ENCODE data around the gene ZC2HC1B.

Gene ZC2HC1B

DNA sequence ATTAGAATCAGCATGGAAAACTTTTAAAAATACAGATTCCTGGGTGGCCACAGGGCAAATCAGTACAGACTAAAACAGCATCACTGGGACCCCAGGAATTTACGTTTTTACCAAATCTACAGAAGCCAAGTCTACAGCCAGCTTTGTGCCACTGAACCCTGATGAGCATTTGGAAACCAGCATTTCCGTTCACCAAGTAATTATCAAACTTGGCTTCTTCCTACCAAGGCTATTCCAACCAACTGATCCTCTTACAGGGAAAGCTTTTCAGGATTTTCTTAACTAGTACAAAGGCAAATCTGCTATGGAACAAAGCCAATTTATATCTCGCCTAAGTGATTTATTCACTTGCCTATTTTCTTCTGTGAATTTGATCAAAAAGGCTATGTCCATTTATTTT is 96.8 kb downstream of the ZC2HC1B start:
- in situ Hi-C loops (cut with HindIII; ENCODE audit: low sequenced_read_pairs) = no loop called here

DNA sequence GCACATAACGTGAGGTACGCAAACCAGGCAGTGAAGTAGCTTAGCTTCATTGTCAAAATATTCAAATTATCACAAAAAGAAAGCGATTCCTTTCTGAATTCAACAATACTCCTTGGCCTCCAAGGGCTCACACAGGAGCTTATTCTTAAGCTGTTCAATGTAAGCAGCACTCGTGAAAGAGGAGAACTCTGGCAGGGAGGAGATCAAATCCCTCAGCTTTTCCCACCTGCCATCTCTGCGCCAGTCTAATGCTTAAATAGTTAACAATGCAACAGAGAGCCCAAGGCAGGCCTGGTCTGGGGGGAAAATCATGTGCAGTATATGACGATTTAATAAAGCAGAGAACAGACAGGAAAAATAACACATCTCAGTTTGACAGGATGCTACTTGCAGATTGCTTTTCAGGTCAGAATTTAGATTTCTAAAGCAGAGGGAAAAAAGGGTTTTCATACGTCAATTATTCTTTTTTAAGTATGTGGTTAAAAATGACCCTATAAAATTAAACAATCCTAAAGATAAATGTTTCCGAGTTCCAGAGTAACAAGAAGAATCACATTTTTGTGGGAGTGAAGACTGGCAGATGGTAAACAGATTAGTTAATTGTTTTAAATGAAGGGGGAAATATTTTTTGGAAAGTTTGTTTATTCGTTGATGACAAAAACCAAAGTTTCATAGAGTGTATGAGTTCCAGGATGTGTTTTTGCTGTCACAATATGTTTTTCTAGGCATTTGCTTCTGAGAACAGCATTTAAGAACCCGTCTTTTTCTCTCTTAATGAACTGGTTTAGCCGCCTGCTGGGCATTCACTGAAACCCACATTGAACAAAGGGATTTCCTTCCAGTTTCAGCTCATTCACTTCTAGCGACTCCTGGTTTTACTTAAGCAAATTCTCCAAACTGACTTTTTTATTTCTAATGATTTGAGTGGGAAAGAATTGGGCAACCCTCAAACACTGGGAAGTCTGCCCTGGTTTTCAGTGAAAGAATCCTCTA is 97.9 kb downstream of the ZC2HC1B start:
- in situ Hi-C loops (cut with HindIII; ENCODE audit: low sequenced_read_pairs) = no loop called here

DNA sequence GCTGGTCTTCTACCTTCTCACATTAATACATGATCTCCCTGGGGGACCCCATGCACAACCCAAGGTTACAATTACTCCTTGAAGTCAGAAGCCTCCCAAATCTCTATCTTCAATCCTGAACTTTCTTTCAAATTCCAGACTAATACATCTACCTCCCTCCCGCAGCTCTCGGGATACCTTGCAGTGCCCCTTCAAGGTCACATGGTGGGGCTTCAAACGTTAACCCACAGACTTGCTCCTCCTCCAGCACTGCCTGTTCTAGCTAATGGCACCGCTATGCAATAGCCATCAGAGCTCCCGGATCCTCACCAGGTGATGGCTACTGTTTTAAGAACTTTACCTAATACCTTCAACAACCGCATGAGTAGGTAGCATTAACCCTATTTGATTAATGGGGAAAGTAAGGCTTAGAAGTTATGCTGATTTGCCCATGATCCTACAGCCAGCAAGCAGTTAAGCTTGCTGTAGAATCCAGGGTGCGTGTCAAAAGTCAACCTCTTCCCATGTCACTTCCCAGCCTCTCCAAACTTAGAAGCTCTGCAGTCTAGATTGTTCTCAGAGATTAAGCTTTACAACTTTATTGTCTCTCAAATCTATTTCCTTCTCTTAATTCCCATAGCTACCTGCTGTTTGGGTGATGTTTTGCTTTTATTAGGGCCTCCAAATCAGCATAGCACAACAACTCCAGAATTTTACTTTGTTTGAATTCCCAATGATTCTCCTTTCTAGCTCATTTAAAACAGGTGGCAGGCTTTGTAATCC is 99.1 kb downstream of the ZC2HC1B start:
- in situ Hi-C loops (cut with HindIII; ENCODE audit: low sequenced_read_pairs) = no loop called here

DNA sequence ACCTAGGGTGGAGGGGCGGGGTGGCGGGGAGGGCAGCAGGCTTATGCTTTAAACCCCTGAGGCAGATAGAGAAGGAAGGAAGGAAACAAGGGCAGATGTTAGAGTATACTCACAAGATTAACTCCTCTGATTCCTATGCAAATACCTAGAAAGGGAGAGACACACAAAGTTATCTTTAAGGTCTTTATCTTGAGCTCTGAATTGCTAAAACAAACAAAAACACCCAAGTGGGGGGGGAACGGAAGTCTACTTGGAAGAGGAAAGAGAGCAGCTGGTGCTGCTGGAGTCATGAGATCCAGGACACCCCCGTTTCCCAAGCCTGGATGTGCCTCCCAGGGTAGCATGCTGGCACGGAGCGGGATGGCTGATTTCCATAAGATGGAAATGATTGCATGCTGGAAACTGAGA is 100.4 kb downstream of the ZC2HC1B start:
- in situ Hi-C loops (cut with HindIII; ENCODE audit: low sequenced_read_pairs) = no loop called here

DNA sequence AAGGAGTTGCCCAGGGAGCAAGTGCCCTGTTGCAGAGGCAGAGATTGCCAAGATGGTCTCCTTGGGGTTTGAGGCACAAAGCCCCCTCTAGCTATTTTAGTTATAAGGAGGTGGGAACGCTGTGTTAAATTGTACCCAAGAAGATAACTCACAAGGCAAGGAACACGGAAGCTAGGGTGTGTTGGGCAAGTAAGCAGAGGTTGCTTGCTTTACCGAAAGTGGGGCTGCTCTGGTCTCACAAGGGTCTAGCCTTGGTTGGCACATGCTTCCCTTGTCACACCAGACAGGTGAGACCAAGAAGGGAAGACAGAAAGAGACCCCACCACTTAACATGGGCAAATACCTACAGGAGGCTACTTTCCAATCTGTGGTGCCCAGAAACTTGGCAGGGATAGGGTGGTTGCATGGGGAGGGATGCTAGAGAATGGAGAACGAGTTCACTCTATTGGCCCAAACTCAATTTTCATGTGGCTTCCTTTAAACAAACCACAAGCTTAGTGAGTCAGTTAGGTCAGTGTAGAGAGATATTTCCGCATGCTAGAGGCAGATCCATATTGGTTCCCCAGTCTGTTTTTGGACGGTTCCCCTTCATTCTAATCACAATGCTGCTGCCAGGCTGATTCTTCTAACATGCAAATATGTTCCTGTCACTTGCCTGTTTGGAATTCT is 101.4 kb downstream of the ZC2HC1B start:
- in situ Hi-C loops (cut with HindIII; ENCODE audit: low sequenced_read_pairs) = no loop called here

DNA sequence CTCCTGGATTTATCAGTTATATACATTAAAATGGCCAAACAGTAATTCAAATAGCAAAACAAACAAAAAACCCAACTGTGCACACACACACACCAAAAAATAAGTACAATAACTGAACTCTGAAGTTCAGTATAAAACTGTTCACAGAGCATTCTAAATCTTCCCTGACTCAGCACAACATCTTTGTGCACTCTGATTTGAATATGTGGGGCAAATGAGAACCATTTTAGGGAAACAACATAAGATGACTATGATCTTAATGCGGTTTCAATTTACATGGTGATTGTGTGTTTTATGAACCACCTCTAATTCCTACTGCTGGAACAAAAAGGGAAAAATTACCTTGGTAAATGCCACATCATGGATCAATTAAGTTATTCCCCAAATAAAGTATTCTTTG is 102.0 kb downstream of the ZC2HC1B start:
- in situ Hi-C loops (cut with HindIII; ENCODE audit: low sequenced_read_pairs) = no loop called here

DNA sequence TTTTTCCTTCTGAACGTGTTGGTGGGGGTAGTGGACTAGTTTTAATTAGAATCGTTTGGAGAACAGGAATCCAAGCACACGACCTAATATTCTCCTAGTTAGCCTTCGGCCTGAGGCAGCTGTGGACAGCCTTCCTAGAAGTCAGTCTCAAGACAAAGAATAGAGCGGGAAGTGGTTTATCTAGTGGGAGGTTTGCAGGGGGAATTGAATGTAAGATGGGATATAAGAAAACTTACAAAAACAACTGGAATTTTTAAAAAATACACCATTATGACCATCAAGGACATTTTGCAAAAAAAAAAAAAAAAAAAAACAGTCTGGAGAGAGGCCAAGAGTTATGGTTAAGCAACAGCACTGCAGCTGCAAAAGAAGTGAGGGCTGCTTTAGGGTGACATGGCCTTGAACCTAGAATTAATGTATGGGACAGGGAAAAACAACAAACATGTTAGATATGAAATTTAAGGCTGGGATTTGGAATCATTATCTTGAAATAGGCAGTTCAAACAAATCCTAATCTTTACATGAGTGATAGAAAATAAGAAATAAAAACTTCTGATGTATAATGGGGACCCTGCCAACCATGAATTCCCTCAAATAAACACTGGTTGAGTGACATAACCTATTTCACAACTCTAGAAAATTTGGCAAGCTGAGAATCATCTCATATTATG is 103.6 kb downstream of the ZC2HC1B start:
- in situ Hi-C loops (cut with HindIII; ENCODE audit: low sequenced_read_pairs) = no loop called here

DNA sequence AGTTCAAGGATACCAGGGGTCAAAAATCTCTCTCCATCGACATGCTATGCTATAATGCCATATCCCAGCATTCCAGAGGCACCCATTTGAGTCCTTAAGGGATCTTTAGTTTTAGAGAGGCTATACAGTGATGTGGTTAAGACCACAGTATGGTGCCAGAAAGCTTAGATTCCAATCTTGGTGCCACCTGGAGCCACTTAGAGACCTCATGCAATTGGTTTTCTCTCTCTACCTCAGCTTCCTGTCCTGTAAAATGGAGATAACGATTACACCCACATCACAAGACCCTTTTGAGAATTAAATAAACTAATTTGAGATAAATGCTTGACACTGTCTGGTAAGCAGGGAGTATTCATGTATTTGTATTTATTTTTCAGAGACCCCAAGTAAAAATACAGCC is 104.8 kb downstream of the ZC2HC1B start:
- in situ Hi-C loops (cut with HindIII; ENCODE audit: low sequenced_read_pairs) = no loop called here

DNA sequence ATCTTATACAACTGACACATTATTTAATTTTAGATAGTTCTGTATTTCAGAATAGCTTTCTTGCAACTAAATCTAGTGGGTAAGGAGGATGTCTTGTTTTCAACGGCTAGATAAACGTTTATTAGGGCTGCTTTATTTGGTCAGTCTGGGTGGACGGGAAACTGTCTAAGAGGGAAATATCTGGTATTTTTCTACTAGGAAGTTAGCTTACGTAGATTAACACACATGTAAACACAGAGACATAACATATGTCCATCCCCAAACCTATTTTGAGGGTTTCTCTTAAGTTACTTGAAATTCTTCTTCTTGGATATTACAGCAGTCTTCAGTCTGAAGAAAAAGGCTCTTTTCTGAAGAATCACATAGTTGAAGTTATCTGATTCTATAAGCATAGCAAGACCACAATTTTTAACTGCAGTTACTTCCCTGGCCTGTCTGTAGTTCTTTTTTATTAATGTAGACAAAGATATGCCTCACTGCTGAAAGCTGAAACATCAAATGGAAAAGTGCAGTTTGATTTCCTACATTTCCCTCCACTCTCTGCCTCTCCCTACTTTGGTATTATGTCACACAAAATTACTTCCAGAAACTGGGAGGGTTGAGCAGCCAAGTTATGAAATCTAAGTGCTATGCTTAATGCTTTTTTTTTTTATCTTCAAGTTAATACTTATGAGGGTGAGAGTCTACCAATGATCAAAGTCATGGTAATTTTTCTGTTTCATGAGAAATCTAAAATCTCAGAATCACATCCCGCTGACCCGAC is 106.4 kb downstream of the ZC2HC1B start:
- in situ Hi-C loops (cut with HindIII; ENCODE audit: low sequenced_read_pairs) = no loop called here

DNA sequence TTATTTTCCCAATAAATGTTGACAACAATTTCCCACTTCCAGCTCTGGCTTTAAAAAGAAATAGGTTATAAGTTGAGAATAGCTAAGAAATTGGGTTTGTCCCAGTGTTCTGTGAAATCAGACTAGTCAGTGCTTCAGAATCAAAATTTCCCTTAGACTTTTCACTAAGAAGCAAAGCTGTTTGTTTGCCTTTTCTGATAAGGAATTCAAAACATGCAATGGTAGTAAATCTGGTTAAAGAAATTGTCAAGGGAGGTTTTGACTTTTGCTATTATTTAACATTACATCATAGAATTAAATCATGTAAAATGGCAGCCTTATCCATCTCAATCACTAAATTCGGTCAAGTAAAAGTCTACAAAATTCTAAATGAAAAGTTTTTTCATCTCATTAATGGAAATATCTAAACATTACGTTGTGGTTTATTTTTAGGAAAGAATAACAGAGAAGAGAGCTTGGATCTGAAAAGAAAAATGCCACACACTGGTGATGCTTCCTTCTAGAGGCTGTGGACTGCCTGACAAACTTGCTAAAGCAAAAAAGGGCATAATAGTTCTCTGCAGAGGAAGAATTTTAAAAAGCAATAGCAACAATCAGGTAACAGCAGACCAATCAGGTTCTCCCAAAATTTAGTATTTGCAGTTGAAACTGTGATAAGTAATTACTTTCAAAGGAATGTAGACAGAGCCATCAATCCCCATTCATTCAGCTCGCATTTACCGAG is 107.4 kb downstream of the ZC2HC1B start:
- in situ Hi-C loops (cut with HindIII; ENCODE audit: low sequenced_read_pairs) = no loop called here

DNA sequence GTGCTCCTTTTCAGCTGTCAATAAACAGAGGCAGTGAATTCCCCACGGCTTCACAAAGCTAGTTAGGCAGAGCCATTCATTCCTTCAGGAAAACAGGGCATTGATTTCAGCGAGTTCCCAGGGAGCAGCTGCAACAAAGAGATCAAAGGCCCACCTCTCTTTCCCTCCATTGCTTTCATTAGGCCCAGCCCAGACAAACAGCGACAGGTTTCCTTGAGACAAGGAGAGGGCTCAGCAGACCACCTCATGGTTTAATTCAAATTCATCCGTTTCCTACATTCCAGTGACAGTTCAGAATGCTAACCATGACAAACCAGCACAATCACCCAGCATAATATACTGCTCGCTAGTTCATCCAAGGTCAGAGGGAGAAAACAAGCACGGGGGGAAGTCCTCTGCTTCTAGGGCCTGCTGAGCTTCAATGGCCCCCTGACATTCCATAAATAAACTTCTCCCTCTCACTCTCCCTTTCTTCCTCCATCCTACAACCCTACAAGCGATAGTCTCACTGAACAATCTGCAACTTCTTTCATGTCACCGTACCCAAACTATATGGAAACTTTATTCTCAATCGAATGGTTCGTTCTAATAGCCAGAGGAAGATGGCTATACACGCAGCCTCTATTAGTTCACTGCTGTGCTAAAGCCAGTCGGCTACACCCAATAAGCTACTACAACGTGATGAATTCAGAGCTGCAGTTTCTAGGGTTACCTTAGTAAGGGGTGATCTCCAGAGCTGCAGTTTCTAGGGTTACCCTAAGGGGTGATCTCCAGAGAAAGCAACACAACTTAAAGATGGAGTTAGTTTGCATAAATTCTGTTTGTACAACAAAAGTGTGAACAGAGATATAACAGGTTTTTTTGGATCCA is 109.1 kb downstream of the ZC2HC1B start:
- in situ Hi-C loops (cut with HindIII; ENCODE audit: low sequenced_read_pairs) = no loop called here

DNA sequence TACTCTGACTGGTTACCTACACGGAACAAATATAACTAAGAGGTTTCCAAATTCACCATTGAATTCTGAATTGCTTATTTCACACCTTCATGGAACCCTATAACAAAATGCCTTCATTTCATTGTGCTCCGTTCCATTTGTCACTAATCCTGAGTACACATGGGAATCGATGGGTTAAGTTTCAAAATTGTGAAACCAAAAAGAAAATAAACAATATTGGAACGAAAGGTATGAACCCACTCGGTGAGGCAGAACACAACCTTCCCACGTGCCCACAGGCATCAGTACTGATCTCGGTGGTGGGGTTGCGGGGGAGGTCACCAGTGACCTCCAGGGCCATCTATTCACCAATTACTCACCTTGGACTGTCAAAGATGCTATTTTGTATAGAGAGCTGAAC is 109.8 kb downstream of the ZC2HC1B start:
- in situ Hi-C loops (cut with HindIII; ENCODE audit: low sequenced_read_pairs) = no loop called here

DNA sequence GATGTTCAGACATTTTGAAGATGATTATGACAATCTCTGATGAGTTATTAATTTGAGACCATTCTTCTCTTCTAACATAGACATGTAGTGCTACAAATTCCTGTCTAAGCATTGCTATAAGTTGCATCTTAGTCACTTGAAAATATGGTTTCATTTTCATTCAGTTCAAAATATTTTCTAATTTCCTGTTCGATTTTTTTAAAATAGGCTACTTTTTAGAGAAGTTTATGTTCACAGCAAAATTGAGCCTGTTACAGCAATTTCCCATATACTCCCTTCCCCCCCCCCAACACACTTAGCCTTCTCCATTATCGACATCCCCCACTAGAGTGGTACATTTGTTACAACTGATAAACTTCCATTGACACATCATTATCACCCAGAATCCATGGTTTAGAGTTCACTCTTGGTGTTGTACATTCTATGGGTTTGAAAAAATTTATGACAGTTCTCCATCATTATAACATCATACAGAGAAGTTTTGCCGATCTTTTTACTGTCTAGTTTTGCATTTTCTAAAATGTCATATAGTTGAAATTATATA is 112.6 kb downstream of the ZC2HC1B start:
- in situ Hi-C loops (cut with HindIII; ENCODE audit: low sequenced_read_pairs) = no loop called here

DNA sequence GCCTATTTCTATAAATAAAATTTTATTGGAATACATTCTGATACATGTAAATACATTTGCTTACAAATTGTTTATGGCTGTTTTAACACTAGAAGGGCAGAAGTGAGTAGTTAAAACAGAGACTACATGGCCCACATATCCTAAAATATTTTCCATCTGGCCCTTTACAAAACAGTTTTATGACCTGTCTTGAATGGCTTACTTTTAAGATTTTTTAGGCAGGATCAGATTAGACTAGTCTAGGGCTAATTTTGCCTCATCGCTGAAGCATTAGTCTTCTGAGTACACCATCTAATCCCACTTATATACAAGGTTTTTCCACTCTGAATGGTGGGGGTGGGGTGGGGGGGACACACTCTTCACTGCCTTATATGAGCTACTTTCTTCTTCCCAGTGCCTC is 116.6 kb downstream of the ZC2HC1B start:
- in situ Hi-C loops (cut with HindIII; ENCODE audit: low sequenced_read_pairs) = no loop called here

DNA sequence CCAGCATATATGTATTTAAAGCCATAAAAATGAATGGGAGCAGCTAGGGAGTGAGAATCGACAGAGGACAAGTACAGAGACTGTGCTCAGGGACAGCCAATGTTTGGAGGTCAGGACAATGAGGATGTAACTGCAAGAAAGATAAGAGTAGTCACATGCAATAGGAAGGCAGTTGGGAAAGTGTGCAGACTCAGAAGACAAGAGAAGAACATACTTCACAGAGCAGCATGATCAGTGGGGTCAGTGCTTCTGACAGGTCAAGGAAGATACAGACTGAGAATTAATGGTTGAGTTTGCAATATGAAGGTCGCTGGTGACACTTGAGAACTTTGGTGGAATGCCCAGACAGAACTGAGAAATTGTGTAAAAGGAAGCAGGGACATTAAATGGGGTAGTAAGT is 118.7 kb downstream of the ZC2HC1B start:
- in situ Hi-C loops (cut with HindIII; ENCODE audit: low sequenced_read_pairs) = no loop called here

DNA sequence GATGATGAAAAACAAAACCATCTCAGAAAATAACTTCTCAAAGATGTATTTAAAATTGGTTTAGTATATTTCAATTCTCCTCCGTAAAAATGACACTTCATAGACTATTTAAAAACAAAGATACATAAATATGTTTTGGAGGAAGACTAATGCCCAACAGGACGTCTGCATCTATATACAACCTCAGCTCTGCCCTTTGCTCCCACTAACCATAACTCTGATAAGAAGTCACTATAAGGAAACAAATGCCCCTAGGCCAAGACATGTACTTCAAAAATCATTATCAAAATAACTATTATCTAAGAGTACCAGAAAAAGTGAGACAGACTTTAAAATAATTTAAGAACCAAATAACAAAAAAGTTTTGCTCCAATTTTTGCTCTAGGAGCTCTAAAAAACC is 120.4 kb downstream of the ZC2HC1B start:
- in situ Hi-C loops (cut with HindIII; ENCODE audit: low sequenced_read_pairs) = no loop called here

DNA sequence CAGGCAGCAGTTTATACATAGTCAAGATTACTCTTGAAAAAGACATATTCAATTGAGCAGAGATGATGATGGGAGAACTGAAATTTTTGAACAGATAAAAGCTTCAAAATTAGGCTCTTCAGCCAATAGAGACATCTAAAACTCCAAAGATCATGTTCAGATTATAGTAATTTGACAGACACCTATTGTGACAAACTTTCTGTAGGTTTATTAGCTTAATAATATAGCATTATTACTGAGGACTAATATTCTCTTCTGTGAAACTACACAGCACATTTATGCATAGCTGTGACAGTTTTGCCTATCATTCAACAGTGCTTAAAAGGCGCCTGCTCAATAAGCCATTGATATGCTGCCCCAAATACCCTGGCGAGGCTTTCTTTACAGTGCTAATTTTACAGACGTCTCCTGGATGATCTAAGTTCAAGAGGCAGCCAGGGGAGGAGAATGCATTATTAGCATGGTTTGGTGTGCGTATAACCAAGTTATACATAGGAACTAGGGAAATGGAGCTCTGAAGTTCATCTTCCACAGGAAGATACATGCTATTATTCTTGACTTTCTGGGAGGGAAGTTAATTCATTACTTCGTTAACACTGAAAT is 122.3 kb downstream of the ZC2HC1B start:
- in situ Hi-C loops (cut with HindIII; ENCODE audit: low sequenced_read_pairs) = no loop called here
